ENCODE measurements around the gene TBX5. TPM values are rescaled to one million over a fixed set of nuclear protein-coding genes. Genes with fewer than 3 reads are reported as not detected.

TBX5 gene
- total RNA-seq, 1 donor from 2014 or later = 0.20 TPM

GRCh38 chr12:114320968-114321367 is 85.0 kb downstream of the TBX5 start:
- DNase-seq (ENCODE audit: low spot score) = no peak

DNA sequence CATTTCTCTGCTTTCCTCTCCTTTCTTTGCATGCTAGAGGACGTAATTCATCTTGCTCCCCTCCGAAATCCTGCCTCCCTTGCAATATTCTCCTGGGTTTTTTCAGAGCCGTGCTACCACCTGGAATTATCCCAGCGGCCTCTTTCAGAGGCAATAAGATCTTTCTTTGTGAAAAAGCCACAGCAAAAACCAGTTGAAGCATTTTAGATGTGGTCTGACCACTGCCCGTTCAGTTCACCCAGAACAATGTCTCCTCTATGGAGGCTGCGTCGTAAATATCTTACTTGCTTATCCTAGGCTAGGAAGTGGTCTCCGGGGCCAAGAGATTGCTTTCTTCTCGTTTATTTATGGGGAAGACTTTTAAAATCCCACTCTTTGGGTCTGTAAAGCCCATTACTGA is 85.8 kb downstream of the TBX5 start:
- no peak for DNase-seq (ENCODE audit: low spot score)

DNA sequence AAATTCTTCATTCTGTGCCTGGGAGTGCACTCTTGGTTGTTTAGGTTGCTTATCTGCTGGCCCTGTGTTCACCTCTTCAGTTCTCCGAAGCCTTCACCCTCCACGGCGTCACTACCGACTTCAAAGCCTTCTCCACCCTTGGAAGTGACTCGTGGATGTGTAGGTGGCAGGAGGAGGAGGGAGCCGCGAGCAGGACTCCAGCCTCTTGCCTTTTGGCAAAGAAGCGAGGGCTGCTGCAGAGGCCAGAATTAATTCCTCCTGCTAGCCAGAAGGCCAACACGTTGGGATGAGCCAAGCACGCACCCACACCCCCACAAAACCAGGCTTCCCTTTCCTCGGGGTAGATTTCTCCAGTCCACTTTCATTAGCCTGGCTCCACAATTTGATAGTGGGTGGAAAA is 86.5 kb downstream of the TBX5 start:
- DNase-seq (ENCODE audit: low spot score) = no peak

- DNase-seq (ENCODE audit: low spot score) = no peak
Observed at GRCh38 chr12:114318984-114319383, 87.0 kb downstream of the TBX5 start.

- DNase-seq (ENCODE audit: low spot score) = no peak
Observed at GRCh38 chr12:114316076-114316475, 89.9 kb downstream of the TBX5 start.

- DNase-seq (ENCODE audit: low spot score) = no peak
Observed at GRCh38 chr12:114314974-114315720, 90.8 kb downstream of the TBX5 start.

DNA sequence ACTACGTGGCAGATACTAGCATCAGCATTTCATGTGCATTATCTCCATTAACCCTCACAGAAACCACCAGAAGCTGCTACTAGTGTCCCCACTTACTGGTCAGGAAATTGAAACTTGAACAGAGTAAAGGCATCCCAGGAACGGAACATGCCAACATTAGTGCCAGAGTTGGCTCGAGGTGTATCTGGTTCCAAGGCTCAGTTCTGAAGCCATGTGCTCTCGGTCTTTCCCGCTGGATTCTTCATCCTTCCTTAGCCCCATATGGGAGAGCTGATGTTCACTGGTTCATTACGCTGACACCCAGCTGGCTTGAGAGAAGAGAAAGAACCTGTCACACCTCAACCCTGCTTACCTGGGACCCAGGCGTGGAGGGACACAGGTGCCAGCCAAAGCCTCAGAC is 91.5 kb downstream of the TBX5 start:
- no peak for DNase-seq (ENCODE audit: low spot score)

DNA sequence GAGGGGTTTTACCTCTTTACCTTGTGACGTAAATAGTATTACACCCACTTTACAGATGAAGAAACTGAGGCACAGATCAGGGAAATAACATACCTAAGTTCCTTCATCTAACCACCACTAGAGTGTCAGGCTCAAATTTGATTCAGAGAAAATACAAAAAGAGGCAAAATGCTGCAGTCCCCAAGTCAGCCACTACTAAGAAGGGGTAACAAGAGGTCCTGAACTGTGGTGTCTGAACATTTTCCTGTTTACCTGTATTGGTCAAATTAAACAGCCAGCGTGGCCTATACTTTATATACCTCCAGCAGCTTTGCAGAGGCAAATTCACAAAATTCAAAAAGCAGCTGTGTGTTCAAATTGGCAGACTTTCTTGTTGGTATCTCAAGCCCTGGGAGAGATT is 92.0 kb downstream of the TBX5 start:
- DNase-seq (ENCODE audit: low spot score) = no peak

GRCh38 chr12:114311974-114312373 is 94.0 kb downstream of the TBX5 start:
- no peak for DNase-seq (ENCODE audit: low spot score)

DNA sequence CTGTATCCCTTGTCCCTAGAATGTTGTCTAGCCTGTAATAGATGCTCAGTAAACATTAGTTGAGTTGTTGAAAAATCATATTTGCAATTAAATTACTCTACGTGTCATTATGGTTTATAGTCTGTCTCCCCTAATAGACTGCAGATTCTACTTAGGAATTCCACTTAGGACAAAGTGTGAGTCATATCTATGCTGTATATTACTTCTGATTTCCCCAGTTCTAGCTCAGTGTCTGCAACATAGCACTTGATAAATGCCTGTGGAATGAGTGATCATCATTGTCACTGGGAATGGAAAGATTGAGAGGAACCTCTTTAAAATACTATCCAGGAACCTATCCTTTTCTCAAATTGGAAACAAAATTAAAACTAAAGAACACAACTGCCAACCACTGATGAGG is 99.3 kb downstream of the TBX5 start:
- DNase-seq (ENCODE audit: low spot score) = no peak

DNA sequence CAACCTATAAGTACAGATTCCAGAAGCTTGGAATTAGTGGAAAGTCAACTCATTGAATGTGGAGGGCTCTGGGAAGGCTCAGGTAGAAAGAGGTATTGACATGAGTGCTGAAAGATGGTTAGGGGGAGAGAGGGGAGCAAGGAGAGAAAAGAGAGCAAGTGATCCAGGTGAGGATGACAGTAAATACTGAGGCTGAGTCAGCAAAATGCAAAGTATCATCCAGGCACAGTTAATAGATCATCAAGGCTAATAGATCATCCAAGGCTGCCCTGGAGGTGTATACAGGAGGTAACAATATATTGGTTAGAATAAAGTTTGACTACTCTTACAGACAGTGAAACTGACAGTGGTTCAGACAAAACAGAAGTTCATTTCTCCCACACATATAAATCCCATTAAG is 100.5 kb downstream of the TBX5 start:
- DNase-seq (ENCODE audit: low spot score) = no peak
